DMS 273 (cell line): ENCODE results near the gene HTR6.
"Not testable (repeated sequence)": the region's sequence is repeated elsewhere in the genome, so short reads cannot be mapped to it uniquely, and the experiment has no call there.

Experiments
- DNase-seq: peaks from one replicate; lab custom pipeline; 2025; ENCODE audit not compliant: unreplicated experiment; lab: John Stamatoyannopoulos, UW

HTR6 gene

GRCh38 chr1:19664453-19665185 is at the start of gene HTR6:
Gene HTR6 (plus strand): TSS chr1:19664875. CDS start chr1:19665754, 879 bp downstream.
- peak; percentile 73 for DNase-seq

- no peak for DNase-seq
Measured at GRCh38 chr1:19615438-19615837, 49.2 kb upstream of the HTR6 start.

GRCh38 chr1:19616489-19616888 is 48.2 kb upstream of the HTR6 start:
- no peak for DNase-seq

GRCh38 chr1:19617376-19617775 is 47.3 kb upstream of the HTR6 start:
- no peak for DNase-seq

GRCh38 chr1:19618428-19618827 is 46.2 kb upstream of the HTR6 start:
- DNase-seq = no peak

- no peak for DNase-seq
Measured at GRCh38 chr1:19619697-19620384, 44.8 kb upstream of the HTR6 start.

GRCh38 chr1:19620786-19621185 is 43.9 kb upstream of the HTR6 start:
- no peak for DNase-seq

GRCh38 chr1:19621274-19621950 is 43.3 kb upstream of the HTR6 start:
- no peak for DNase-seq

GRCh38 chr1:19622204-19622603 is 42.5 kb upstream of the HTR6 start:
- DNase-seq = no peak

GRCh38 chr1:19623523-19623922 is 41.2 kb upstream of the HTR6 start:
- no peak for DNase-seq

GRCh38 chr1:19625291-19625937 is 39.3 kb upstream of the HTR6 start:
- no peak for DNase-seq

GRCh38 chr1:19628879-19629278 is 35.8 kb upstream of the HTR6 start:
- no peak for DNase-seq

- DNase-seq = no peak
Measured at GRCh38 chr1:19629357-19629756, 35.3 kb upstream of the HTR6 start.

GRCh38 chr1:19630192-19630591 is 34.5 kb upstream of the HTR6 start:
- DNase-seq = not testable (repeated sequence)

- no peak for DNase-seq
Measured at GRCh38 chr1:19630720-19631395, 33.8 kb upstream of the HTR6 start.

GRCh38 chr1:19632211-19632610 is 32.5 kb upstream of the HTR6 start:
- DNase-seq = no peak

GRCh38 chr1:19633106-19633505 is 31.6 kb upstream of the HTR6 start:
- DNase-seq = no peak

GRCh38 chr1:19635064-19635463 is 29.6 kb upstream of the HTR6 start:
- DNase-seq = not testable (repeated sequence)

- DNase-seq = no peak
Measured at GRCh38 chr1:19635646-19636045, 29.0 kb upstream of the HTR6 start.

GRCh38 chr1:19636065-19636464 is 28.6 kb upstream of the HTR6 start:
- DNase-seq = no peak

- not testable (repeated sequence) for DNase-seq
Measured at GRCh38 chr1:19636749-19637148, 27.9 kb upstream of the HTR6 start.
